ENCODE data around the gene FXYD1. TPM values are rescaled to one million over a fixed set of nuclear protein-coding genes. Genes with fewer than 3 reads are reported as not detected.

FXYD1 gene
- total RNA-seq, 1 experiment from 2014 or later, result not detected

DNA sequence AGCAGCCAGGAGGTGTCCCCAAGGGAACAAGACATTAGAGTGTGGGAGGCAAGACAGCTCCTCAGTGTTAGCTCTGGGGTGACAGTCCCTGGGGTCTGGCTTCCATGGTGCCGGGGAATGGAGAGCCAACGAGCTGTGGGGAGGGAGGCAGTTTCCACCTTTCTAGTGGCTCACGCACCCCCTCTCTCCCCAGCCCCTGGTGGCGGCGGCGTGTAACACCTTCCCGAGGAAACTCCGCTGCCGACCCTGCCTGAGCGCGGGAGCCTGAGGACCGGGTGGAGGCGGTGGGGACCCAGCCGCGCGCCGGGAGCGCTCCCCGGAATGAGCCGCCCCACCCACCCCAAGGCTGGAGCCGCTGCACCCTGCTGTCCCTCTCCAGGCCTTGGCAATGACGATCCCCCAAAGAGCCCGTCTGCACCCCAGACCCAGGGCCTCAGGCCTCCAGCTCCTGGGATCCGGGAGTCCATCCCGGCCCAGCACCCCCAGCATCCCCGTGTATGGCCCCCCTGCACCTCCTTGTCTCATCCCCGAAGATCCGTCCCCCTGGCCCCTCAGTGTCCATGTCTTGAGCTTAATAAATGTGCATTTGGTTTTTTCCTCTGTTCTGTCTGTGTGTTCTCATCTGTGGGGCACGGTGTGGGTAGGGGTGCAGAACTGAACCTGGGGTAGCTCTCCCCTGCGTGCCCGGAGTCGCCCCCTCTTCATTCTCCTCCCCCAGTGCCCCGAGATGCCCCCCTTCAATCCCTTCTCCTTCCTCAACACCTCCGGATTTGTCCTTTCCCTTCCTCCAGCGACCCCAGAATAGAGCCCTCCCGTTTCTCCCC lies 15.3 kb downstream of the FXYD1 start:
- no peaks in the 10 kb centered on the region for H3K27me3 ChIP-seq (ENCODE audit: control insufficient read depth, insufficient read depth, low read length)
- CTCF ChIA-PET, result interaction anchor here (0.6 to 1.6 kb wide), 7 partner anchors 13 to 620 kb away, joined by 5 to 10 read pairs (median 8); no protein-coding TSS in a partner anchor
- in situ Hi-C loops (cut with HindIII; ENCODE audit: low pct_unique_long_range_greater_than_20kb, low sequenced_read_pairs) (no loop called here), intact Hi-C loops (cut with micrococcal nuclease; ENCODE audit: unreplicated experiment) (no loop called here)
- DNase-seq (ENCODE audit: low read depth, low spot score), result no peak
- peak; percentile 80 for ATAC-seq
- H3K9me3 ChIP-seq (ENCODE audit: control insufficient read depth, insufficient read depth, low read depth, low read length), result no peaks in the 10 kb centered on the region
- H3K27ac ChIP-seq (ENCODE audit: low read length), result peak overlapping the region; percentile 72
- BruUV-seq (replicated peaks), result no TSS peak
- peaks cover 10% of the 10 kb centered on the region for H3K4me1 ChIP-seq (ENCODE audit: control insufficient read depth, insufficient read depth, low read length)
- H3K36me3 ChIP-seq (ENCODE audit: control insufficient read depth, insufficient read depth, low read length), result peaks cover 3% of the 10 kb centered on the region; the same call in 1 of the 2 replicates
- H3K4me3 ChIP-seq (ENCODE audit: low read depth in 2 of 2, low read length in 2 of 2), result peak overlapping the region; percentile 71 to 83
- POLR2A ChIA-PET, result interaction anchor here (0.5 kb wide), 1 partner anchor 26 kb away, joined by 4 read pairs; no protein-coding TSS in a partner anchor
- TF ChIP-seq TCF7L2 (IDR thresholded peaks at IDR 0.05; ENCODE audit: low read depth, low read length) (no peak), SIN3A (IDR thresholded peaks at IDR 0.05; ENCODE audit: borderline replicate concordance, insufficient read depth, low read depth, low read length) (no peak), POLR2AphosphoS5 (IDR thresholded peaks at IDR 0.05; ENCODE audit: low read depth, low read length) (no peak)
- TF ChIP-seq, protein P1, sequence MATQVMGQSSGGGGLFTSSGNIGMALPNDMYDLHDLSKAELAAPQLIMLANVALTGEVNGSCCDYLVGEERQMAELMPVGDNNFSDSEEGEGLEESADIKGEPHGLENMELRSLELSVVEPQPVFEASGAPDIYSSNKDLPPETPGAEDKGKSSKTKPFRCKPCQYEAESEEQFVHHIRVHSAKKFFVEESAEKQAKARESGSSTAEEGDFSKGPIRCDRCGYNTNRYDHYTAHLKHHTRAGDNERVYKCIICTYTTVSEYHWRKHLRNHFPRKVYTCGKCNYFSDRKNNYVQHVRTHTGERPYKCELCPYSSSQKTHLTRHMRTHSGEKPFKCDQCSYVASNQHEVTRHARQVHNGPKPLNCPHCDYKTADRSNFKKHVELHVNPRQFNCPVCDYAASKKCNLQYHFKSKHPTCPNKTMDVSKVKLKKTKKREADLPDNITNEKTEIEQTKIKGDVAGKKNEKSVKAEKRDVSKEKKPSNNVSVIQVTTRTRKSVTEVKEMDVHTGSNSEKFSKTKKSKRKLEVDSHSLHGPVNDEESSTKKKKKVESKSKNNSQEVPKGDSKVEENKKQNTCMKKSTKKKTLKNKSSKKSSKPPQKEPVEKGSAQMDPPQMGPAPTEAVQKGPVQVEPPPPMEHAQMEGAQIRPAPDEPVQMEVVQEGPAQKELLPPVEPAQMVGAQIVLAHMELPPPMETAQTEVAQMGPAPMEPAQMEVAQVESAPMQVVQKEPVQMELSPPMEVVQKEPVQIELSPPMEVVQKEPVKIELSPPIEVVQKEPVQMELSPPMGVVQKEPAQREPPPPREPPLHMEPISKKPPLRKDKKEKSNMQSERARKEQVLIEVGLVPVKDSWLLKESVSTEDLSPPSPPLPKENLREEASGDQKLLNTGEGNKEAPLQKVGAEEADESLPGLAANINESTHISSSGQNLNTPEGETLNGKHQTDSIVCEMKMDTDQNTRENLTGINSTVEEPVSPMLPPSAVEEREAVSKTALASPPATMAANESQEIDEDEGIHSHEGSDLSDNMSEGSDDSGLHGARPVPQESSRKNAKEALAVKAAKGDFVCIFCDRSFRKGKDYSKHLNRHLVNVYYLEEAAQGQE (IDR thresholded peaks at IDR 0.05; ENCODE audit: insufficient read depth in 1 of 2, low read depth in 2 of 2, low read length in 1 of 2), result no peak
- TF ChIP-seq, protein P2, sequence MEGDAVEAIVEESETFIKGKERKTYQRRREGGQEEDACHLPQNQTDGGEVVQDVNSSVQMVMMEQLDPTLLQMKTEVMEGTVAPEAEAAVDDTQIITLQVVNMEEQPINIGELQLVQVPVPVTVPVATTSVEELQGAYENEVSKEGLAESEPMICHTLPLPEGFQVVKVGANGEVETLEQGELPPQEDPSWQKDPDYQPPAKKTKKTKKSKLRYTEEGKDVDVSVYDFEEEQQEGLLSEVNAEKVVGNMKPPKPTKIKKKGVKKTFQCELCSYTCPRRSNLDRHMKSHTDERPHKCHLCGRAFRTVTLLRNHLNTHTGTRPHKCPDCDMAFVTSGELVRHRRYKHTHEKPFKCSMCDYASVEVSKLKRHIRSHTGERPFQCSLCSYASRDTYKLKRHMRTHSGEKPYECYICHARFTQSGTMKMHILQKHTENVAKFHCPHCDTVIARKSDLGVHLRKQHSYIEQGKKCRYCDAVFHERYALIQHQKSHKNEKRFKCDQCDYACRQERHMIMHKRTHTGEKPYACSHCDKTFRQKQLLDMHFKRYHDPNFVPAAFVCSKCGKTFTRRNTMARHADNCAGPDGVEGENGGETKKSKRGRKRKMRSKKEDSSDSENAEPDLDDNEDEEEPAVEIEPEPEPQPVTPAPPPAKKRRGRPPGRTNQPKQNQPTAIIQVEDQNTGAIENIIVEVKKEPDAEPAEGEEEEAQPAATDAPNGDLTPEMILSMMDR (IDR thresholded peaks at IDR 0.05), result peak; percentile 83

DNA sequence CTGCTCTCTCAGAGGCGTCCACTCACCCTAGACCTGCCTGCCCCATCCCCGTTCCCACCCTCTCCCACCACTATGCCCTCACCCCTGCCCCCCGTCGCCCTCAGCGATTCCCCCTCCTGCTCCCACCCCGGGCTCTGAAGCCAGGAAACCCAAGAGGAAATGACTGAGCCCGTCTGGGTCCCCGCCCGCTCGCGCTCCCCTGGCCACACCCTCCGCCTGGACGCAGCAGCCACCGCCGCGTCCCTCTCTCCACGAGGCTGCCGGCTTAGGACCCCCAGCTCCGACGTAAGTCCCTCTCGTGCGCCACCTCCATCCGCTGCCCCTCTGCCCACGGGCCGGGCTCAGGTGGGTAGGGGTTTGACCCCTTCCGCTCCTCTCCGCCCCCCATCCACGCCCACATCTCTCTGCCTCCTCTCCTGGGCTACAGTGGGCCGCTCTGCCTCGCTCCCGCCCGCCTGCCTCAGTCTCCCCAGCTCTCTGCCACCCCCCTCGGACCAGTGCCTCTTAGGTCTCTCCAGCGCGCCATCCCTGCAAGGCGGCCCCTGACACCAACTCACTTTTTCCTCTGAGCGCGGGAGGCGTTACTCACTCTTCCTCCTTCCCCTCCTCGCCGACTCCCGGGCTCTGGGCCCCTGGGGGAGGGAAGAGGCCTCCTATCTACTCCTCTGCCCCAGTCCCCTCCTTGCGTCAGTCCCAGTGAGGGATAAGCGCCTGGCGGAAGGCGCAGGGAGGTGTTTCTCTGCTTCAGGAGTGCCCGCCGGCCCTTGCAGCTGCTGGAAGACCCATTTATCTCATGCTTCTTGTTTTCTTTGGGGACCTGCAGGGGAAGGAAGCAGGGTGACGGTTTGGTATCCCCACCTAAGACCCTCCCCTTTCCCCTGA lies 16.1 kb downstream of the FXYD1 start, which contains the start of gene FXYD5:
Gene FXYD5 (plus strand): TSS at position 211 of the 882 bp plus-strand sequence. CDS start 816 bp downstream, outside the sequence.
- no TSS peak for BruUV-seq (replicated peaks)
- Histone ChIP-seq H3K27ac (ENCODE audit: low read length) (peak within 1 kb of the TSS; percentile 72), H3K27me3 (ENCODE audit: control insufficient read depth, insufficient read depth, low read length) (no peaks in the 10 kb centered on the region), H3K9me3 (ENCODE audit: control insufficient read depth, insufficient read depth, low read depth, low read length) (no peaks in the 10 kb centered on the region), H3K4me1 (ENCODE audit: control insufficient read depth, insufficient read depth, low read length) (peaks cover 10% of the 10 kb centered on the region), H3K4me3 (ENCODE audit: low read depth in 2 of 2, low read length in 2 of 2) (peak within 1 kb of the TSS; percentile 71 to 83), H3K36me3 (ENCODE audit: control insufficient read depth, insufficient read depth, low read length) (peaks cover 3% of the 10 kb centered on the region; the same call in 1 of the 2 replicates)
- TF ChIP-seq TCF7L2 (IDR thresholded peaks at IDR 0.05; ENCODE audit: low read depth, low read length) (no peak), SIN3A (IDR thresholded peaks at IDR 0.05; ENCODE audit: borderline replicate concordance, insufficient read depth, low read depth, low read length) (0 out of 2 replicates have a peak, but pooled peaks have one; percentile 17)
- DNase-seq (ENCODE audit: low read depth, low spot score) (no peak), ATAC-seq (peak; percentile 87)
- intact Hi-C loops (cut with micrococcal nuclease; ENCODE audit: unreplicated experiment) (no loop called here), in situ Hi-C loops (cut with HindIII; ENCODE audit: low pct_unique_long_range_greater_than_20kb, low sequenced_read_pairs) (no loop called here)
- CTCF ChIA-PET, result interaction anchor here (0.6 to 1.6 kb wide), 6 partner anchors 14 to 619 kb away, joined by 5 to 10 read pairs (median 8); no protein-coding TSS in a partner anchor
- POLR2A ChIA-PET, result no interaction called here

Measured in Panc1 (cell line).